AG09319 (cell line): ENCODE measurements around the gene ACOX3.
A peak's percentile ranks its signal among the peaks of the same experiment; 100 is the strongest.
"Not testable (repeated sequence)": the region's sequence is repeated elsewhere in the genome, so short reads cannot be mapped to it uniquely, and the experiment has no call there.

Experiments
- DNase-seq: peaks from one replicate; pipeline ENCODE4 v3.0.0-alpha.2; 2010; ENCODE audit warnings: low read depth; ENCODE audit errors: extremely low read depth
- TF ChIP-seq, protein P1 (sequence below): IDR thresholded peaks from 2 replicates; pipeline ENCODE4 v1.5.1; 2011; ENCODE audit warnings: low read depth, mild to moderate bottlenecking, inconsistent platforms, low read length, moderate library complexity

Gene ACOX3

DNA sequence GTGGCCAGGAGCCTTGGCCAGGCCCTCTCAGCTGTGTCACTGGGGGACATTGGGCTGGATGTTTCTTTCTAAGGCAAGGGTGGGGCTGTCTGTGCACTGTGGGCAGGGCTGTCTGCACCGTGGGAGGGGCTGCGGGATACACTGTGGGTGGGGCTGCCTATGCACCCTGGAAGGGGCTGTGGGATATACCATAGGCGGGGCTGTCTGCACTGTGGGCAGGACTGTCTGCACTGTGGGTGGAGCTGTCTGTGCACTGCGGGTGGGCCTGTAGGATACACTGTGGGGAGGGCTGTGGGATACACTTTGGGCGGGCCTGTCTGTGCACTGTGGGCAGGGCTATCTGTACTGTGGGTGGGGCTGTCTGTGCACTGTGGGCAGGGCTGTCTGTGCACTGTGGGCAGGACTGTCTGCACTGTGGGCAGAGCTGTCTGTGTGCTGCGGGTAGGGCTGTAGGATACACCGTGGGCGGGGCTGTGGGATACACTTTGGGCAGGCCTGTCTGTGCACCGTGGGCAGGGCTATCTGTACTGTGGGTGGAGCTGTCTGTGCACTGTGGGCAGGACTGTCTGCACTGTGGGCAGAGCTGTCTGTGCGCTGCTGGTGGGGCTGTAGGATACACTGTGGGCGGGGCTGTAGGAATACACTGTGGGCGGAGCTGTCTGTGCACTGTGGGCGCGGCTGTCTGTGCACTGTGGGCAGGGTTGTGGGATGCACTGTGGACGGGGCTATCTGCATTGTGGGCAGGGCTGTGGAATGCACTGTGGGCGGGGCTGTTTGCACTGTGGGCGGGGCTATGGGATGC is 31.1 kb downstream of the ACOX3 start:
- no peak for DNase-seq
- TF ChIP-seq, protein P1, sequence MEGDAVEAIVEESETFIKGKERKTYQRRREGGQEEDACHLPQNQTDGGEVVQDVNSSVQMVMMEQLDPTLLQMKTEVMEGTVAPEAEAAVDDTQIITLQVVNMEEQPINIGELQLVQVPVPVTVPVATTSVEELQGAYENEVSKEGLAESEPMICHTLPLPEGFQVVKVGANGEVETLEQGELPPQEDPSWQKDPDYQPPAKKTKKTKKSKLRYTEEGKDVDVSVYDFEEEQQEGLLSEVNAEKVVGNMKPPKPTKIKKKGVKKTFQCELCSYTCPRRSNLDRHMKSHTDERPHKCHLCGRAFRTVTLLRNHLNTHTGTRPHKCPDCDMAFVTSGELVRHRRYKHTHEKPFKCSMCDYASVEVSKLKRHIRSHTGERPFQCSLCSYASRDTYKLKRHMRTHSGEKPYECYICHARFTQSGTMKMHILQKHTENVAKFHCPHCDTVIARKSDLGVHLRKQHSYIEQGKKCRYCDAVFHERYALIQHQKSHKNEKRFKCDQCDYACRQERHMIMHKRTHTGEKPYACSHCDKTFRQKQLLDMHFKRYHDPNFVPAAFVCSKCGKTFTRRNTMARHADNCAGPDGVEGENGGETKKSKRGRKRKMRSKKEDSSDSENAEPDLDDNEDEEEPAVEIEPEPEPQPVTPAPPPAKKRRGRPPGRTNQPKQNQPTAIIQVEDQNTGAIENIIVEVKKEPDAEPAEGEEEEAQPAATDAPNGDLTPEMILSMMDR: no peak

DNA sequence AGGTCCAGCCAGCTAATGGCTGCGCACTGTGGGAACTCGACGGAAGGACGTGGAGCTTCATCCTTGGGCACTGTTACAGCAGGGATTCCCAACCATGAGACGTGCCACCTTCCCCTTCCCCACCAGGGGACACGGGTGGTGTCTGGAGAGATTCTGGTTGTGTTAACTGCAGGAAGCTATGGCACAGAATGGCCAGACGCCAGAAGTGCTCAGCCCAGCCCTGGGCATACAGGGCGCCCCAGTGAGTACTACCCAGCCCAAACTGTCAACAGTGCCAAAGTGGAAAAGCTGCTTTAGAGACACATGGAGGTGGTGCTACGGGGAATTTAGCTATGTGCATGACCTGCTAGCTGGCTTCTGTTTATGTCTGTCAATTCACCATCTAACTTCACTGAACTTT is 32.8 kb downstream of the ACOX3 start:
- DNase-seq: no peak
- TF ChIP-seq, protein P1: no peak

DNA sequence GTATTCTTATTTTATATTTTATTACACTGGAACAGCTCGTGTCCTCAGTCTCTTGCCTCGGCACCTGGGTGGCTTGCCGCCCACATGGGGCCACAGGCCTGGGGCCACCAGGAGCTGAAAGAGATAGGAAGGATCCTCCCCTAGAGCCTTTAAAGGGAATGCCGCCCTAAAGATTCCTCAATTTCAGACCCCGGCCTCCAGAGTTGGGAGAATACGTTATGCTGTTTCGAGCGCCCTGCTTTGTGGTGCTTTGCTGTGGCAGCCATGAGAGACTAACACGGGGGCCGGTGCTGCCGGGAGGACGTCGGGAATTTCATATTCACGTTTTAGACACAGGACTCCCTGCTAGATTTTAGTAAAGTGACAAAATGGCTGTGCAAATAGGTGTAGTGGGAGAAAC is 33.2 kb downstream of the ACOX3 start:
- TF ChIP-seq, protein P1: no peak
- no peak for DNase-seq

DNA sequence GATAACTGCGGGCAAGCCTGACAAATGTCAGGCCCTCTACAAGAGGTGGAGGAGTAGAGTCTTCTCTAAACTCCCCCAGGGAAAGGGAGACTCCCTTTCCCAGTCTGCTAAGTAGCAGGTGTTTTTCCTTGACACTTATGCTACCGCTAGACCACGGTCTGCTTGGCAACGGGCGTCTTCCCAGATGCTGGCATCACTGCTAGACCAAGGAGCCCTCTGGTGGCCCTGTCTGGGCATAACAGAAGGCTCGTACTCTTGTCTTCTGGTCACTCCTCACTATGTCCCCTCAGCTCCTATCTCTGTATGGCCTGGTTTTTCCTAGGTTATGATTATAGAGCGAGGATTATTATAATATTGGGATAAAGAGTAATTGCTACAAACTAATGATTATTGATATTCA is 33.6 kb downstream of the ACOX3 start:
- DNase-seq: not testable (repeated sequence)
- TF ChIP-seq, protein P1: peak; percentile 32

DNA sequence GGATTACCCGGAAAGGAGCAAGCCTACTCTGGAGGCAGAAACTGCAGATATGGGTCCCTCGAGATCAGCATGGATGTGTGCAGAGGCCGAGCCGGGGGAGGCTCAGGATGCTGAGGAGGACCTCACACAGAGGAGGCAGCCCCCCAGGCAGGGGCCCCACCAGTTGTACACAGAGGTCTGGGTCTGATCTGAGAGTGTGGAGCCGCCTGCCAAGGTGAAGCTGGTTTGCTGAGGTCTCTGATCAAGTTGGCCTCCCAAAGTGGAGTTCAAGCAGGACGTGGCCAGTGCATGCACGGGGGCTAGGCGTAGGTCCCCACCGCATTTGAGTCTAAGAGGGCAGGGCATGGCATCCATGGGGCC is 35.0 kb downstream of the ACOX3 start:
- TF ChIP-seq, protein P1: no peak
- no peak for DNase-seq

DNA sequence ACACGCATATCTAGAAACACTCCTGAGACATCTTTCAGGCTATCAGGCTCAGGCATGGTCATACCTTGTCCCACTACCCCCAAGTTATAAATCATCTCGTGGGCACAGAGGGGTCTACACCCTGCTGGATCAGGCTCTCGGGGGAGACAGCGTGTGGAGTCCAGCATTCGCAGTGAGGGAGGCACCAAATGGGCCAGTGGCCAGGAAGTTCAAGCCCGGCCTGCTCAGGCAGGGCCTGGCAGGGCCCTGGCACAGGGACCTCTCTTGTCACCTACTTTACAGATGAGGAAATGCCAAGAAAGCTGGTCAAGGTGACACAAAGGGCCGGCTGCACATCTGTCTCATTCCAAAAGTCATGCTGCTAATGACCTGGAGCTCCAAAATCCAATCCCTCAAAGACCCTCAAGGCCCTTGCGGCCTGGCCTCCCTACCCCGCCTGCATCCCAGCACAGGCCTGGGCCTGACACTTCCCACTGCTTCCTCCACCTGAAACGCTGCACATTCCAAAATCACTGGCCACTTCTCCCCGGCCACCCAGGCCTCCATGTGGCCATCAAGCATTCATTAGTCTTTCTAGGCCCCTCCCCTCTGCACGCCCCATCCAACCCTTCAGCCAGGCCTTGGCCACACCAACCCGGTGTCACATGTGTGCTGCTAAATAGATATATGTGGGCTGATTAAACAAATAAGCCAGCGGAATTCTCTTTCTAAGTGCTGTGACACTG is 35.6 kb downstream of the ACOX3 start:
- DNase-seq: no peak
- TF ChIP-seq, protein P1: no peak

DNA sequence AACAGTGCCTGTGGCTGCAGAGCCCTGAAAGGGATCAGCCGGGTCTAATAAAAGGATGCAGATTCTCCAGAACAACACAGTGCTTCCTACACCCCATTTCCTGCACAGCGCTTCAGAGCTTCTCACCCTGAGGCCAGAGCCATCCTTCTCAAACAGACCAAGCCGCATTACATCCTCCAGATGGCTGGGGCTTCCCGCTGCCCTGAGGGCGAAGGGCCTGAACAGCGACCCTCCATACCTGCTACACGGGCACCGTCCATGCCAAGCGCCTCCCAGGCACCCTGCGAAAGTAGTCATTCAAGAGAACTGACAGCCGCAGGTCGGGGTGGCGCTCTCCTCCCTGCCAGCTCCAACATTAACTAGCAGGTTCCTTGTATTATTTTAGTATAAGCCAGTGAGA is 36.5 kb downstream of the ACOX3 start:
- no peak for DNase-seq
- TF ChIP-seq, protein P1: no peak
